GM18873 (cell line): ENCODE measurements around the gene LMCD1.

Experiments
- ATAC-seq: cut with Tn5 transposase; IDR thresholded peaks from one replicate; pipeline ENCODE4 v1.9.1; 2021; ENCODE audit warnings: mild to moderate bottlenecking, moderate library complexity, moderate number of reproducible peaks; ENCODE audit not compliant: unreplicated experiment, low FRiP score

LMCD1 gene

GRCh38 chr3:8608041-8608790, 106.6 kb downstream of the LMCD1 start:
- no peak for ATAC-seq

GRCh38 chr3:8608791-8609467, 107.3 kb downstream of the LMCD1 start:
- no peak for ATAC-seq

- no peak for ATAC-seq
These were observed 109.3 kb downstream of the LMCD1 start for GRCh38 chr3:8610951-8611350.

GRCh38 chr3:8617921-8618320, 116.3 kb downstream of the LMCD1 start:
- no peak for ATAC-seq

DNA sequence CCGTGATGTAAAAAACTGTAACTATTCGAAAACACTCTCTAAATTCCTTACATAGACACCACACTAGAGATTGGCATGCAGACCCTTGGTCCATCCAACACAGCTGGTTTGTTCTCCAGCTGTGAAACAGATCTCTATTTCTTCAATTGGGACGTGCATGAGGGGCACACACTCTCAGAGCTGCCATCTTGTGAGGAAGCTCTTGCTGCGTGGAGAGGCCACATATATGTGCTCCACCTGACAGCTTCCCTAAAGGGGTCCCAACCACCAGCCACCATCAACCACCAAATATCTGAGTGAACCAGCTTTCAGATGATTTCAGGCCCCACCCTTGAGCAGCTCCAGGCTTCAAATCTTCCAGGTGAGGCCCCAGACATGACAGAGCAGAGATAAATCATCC, 117.3 kb downstream of the LMCD1 start:
- ATAC-seq: no peak

- ATAC-seq: no peak
These were observed 117.9 kb downstream of the LMCD1 start for GRCh38 chr3:8619548-8619947.

DNA sequence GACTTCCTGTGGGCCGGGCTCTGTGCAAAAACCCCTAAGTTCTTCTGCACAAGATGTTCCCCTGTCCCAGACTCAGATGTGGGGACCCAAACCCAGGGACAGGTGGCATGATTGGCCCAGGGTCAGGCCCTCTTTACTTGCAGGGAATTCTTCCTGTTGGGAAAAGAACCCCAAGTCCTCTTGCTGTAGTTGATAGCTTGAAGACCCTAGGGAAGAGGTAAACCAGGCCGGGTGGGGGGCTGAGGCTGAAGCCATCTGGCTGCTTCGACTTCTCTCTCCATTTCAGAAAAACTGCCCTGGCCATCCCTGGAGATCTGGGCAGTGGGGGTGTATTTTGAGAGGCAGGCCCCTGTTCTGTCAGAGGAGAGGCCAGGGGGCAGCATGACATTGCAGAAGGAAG, 119.5 kb downstream of the LMCD1 start:
- no peak for ATAC-seq

GRCh38 chr3:8621872-8622271, 120.2 kb downstream of the LMCD1 start:
- ATAC-seq: no peak

- ATAC-seq: peak; percentile 69
These were observed 121.5 kb downstream of the LMCD1 start for GRCh38 chr3:8622873-8623691.

- no peak for ATAC-seq
These were observed 122.1 kb downstream of the LMCD1 start for GRCh38 chr3:8623741-8624140.
